ENCODE results near the gene SLC17A8.

The SLC17A8 gene

GRCh38 chr12:100371146-100371545, 14.3 kb downstream of the SLC17A8 start:
- DNase-seq (ENCODE audit: low read depth, low spot score), result no peak

GRCh38 chr12:100372853-100373640, 16.2 kb downstream of the SLC17A8 start:
- no peak for DNase-seq (ENCODE audit: low read depth, low spot score)

GRCh38 chr12:100375038-100375735, 18.3 kb downstream of the SLC17A8 start:
- no peak for DNase-seq (ENCODE audit: low read depth, low spot score)

- no peak for DNase-seq (ENCODE audit: low read depth, low spot score)
These were observed 19.3 kb downstream of the SLC17A8 start for GRCh38 chr12:100376161-100376560.

- DNase-seq (ENCODE audit: low read depth, low spot score), result no peak
These were observed 24.5 kb downstream of the SLC17A8 start for GRCh38 chr12:100381379-100381778.

GRCh38 chr12:100382338-100382737, 25.5 kb downstream of the SLC17A8 start:
- DNase-seq (ENCODE audit: low read depth, low spot score), result no peak

- no peak for DNase-seq (ENCODE audit: low read depth, low spot score)
These were observed 27.0 kb downstream of the SLC17A8 start for GRCh38 chr12:100383586-100384558.

- DNase-seq (ENCODE audit: low read depth, low spot score), result no peak
These were observed 27.7 kb downstream of the SLC17A8 start for GRCh38 chr12:100384559-100384935.

GRCh38 chr12:100388382-100388781, 31.5 kb downstream of the SLC17A8 start:
- DNase-seq (ENCODE audit: low read depth, low spot score), result no peak

GRCh38 chr12:100391856-100392255, 35.0 kb downstream of the SLC17A8 start:
- no peak for DNase-seq (ENCODE audit: low read depth, low spot score)

GRCh38 chr12:100393200-100393599, 36.3 kb downstream of the SLC17A8 start:
- DNase-seq (ENCODE audit: low read depth, low spot score), result no peak

GRCh38 chr12:100395811-100396210, 38.9 kb downstream of the SLC17A8 start:
- no peak for DNase-seq (ENCODE audit: low read depth, low spot score)

- no peak for DNase-seq (ENCODE audit: low read depth, low spot score)
These were observed 41.4 kb downstream of the SLC17A8 start for GRCh38 chr12:100398307-100398706.

GRCh38 chr12:100399095-100399494, 42.2 kb downstream of the SLC17A8 start:
- no peak for DNase-seq (ENCODE audit: low read depth, low spot score)

GRCh38 chr12:100401660-100402059, 44.8 kb downstream of the SLC17A8 start:
- DNase-seq (ENCODE audit: low read depth, low spot score), result no peak

- no peak for DNase-seq (ENCODE audit: low read depth, low spot score)
These were observed 45.9 kb downstream of the SLC17A8 start for GRCh38 chr12:100402763-100403162.

GRCh38 chr12:100403446-100403845, 46.6 kb downstream of the SLC17A8 start:
- DNase-seq (ENCODE audit: low read depth, low spot score), result no peak

GRCh38 chr12:100404769-100405407, 48.0 kb downstream of the SLC17A8 start:
- no peak for DNase-seq (ENCODE audit: low read depth, low spot score)

- no peak for DNase-seq (ENCODE audit: low read depth, low spot score)
These were observed 56.1 kb downstream of the SLC17A8 start for GRCh38 chr12:100413001-100413400.

- no peak for DNase-seq (ENCODE audit: low read depth, low spot score)
These were observed 57.9 kb downstream of the SLC17A8 start for GRCh38 chr12:100414739-100415138.

- DNase-seq (ENCODE audit: low read depth, low spot score), result no peak
These were observed 65.8 kb downstream of the SLC17A8 start for GRCh38 chr12:100422646-100423045.

Data from brain pericyte (primary cell).